Right lobe of liver (tissue), 6 donors: Measurements from ENCODE around the gene DYNC1I1. TPM values are rescaled to one million over a fixed set of nuclear protein-coding genes. Genes with fewer than 3 reads are reported as not detected.
A peak's percentile ranks its signal among the peaks of the same experiment; 100 is the strongest.

Source experiments
- ATAC-seq, 4 donors: fragments of 200-7000 bp; cut with Tn5 transposase; one replicate each; pipeline ENCODE4 v1.9.1; 2020; ENCODE audit warnings: mild to moderate bottlenecking in 4 of 4, moderate library complexity in 4 of 4
- DNase-seq, 3 donors: peaks; one replicate each; pipeline ENCODE4 v3.0.0-alpha.2; 2020
- H3K27ac ChIP-seq, 3 donors: fragments of 200-600 bp; one replicate each; pipeline ENCODE4 v1.8.0; 2022
- H3K27me3 ChIP-seq, 2 donors: fragments of 200-600 bp; one replicate each; pipeline ENCODE4 v1.8.0; 2022
- H3K36me3 ChIP-seq, 4 donors: fragments of 200-600 bp; sonication (generic) in 1 of 4; one replicate each; pipeline versions ENCODE4 v1.5.1 to v1.8.0; 2017 to 2022; ENCODE audit warnings: control low read depth in 1 of 4
- H3K4me1 ChIP-seq, 4 donors: fragments of 200-600 bp; sonication (generic) in 1 of 4; one replicate each; pipeline versions ENCODE4 v1.5.1 to v1.8.0; 2017 to 2022; ENCODE audit warnings: control low read depth in 1 of 4
- H3K4me3 ChIP-seq, 3 donors: fragments of 200-600 bp; one replicate each; pipeline ENCODE4 v1.8.0; 2022
- H3K9me3 ChIP-seq, 4 donors: fragments of 200-600 bp; sonication (generic) in 1 of 4; one replicate each; pipeline versions ENCODE4 v1.5.1 to v1.8.0; 2017 to 2022; ENCODE audit warnings: control low read depth in 1 of 4
- CTCF ChIP-seq, 4 donors: fragments of 200-600 bp in 3 of 4; fragments of 450-650 bp in 1 of 4; IDR thresholded peaks; one replicate each; pipeline versions ENCODE4 v1.5.1 to v1.8.0; 2016 to 2022; ENCODE audit warnings: antibody characterized with exemption in 4 of 4, mild to moderate bottlenecking in 2 of 4
- POLR2A ChIP-seq: fragments of 450-650 bp; IDR thresholded peaks from one replicate; pipeline ENCODE4 v1.6.1; 2017; ENCODE audit warnings: antibody characterized with exemption, mild to moderate bottlenecking
- whole genome bisulfite sequencing: methylation state at CpG from one replicate; pipeline ENCODE4 v1.1.6; 2018; ENCODE audit warnings: low coverage, low lambda C conversion rate; ENCODE audit not compliant: insufficient coverage; ENCODE audit errors: missing lambda C conversion rate; 5-methylcytosine and 5-hydroxymethylcytosine counted together
- intact Hi-C, 2 donors: fragments of 100-400 bp; cut with DNase I; formaldehyde crosslinking; loops; one replicate each; pipeline versions ENCODE4 v1.11.2 to v1.14.1; 2022
- total RNA-seq, 6 experiments: library from RNA; depleted of rRNA in 2 of 6; stranded (reverse); fragments of >200 nt in 2 of 6; fragmentation: NEBNext Ultra II Directional in 3 of 6; extraction: Animal tissue kit (Norgen Biotek cat#: 25700) in 3 of 6; gene quantifications; one replicate each; pipeline versions ENCODE4 v1.1.0 to v1.2.4, GENCODE V29; 2016 to 2023
- donor health status: DM: no; HTN: yes; CAD: no.
- donor health status: DM: no; HTN: no; CAD: no.
- donor health status: DM: no; HTN: no; CAD: no.
- donor health status: DM: no; HTN: yes; CAD: no.
- donor health status: DM: no; HTN: yes; CAD: no.

The DYNC1I1 gene
- total RNA-seq, 6 experiments from 2014 or later: 0.09 to 1.1 (median 0.62) TPM

DNA sequence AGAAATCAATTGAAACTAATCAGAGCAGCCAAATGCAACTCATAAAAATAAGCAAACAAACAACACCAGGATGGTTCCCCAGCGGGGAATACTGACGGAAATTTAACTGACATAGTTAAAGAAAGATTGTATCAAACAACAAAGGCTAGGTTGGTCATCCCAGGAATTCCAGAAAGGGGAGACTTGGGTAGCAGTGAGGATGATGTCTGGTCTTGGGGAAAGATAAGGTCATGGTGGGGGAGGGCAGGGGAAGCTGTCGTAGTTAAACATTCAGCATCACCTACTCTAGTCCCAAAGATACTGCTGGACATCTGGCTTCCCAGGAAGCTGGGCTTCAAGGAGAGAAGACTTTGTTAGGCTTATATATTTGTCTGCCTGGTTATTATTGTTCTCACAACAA lies 50.4 kb downstream of the DYNC1I1 start:
- intact Hi-C loops: no loop called here
- no peak for DNase-seq
- WGBS: 64% methylated on average over 3 of the region's 3 CpGs

DNA sequence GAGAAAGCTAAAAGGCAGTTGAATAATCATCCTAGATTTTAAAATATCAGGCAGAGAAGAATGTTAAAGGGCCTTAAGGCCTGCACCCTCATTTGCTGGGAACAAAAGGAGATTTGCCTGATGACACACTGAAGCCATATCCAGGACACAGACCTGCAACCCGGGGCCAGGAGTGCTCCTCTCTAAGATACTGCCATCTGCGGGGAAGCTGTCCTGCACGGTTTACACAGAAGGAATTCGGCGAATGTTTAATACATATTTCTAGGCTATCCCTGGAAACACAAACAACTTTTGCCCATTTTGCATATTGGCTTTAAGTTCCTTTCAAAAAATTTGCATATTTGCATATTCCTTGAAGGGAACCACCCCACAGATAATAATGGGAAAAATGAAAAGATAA lies 52.3 kb downstream of the DYNC1I1 start:
- Histone ChIP-seq H3K27me3 (no peaks in the 10 kb centered on the region), H3K36me3 (no peaks in the 10 kb centered on the region), H3K9me3 (no peaks in the 10 kb centered on the region), H3K4me1 (no peaks in the 10 kb centered on the region), H3K4me3 (no peak overlapping the region), H3K27ac (no peak overlapping the region)
- intact Hi-C loops: no loop called here
- WGBS: 77% methylated on average over 5 of the region's 5 CpGs
- ATAC-seq (no peak), DNase-seq (no peak)
- TF ChIP-seq POLR2A: no peak

More for the DNA sequence above, 50.4 kb downstream of the DYNC1I1 start:
- no peaks in the 10 kb centered on the region for H3K4me1 ChIP-seq
- H3K4me3 ChIP-seq: no peak overlapping the region
- ATAC-seq: no peak
- H3K27ac ChIP-seq: no peak overlapping the region
- H3K27me3 ChIP-seq: no peaks in the 10 kb centered on the region
- TF ChIP-seq POLR2A: no peak
- no peak for TF ChIP-seq CTCF (IDR thresholded peaks at IDR 0.05)
- H3K9me3 ChIP-seq: no peaks in the 10 kb centered on the region
- no peaks in the 10 kb centered on the region for H3K36me3 ChIP-seq

DNA sequence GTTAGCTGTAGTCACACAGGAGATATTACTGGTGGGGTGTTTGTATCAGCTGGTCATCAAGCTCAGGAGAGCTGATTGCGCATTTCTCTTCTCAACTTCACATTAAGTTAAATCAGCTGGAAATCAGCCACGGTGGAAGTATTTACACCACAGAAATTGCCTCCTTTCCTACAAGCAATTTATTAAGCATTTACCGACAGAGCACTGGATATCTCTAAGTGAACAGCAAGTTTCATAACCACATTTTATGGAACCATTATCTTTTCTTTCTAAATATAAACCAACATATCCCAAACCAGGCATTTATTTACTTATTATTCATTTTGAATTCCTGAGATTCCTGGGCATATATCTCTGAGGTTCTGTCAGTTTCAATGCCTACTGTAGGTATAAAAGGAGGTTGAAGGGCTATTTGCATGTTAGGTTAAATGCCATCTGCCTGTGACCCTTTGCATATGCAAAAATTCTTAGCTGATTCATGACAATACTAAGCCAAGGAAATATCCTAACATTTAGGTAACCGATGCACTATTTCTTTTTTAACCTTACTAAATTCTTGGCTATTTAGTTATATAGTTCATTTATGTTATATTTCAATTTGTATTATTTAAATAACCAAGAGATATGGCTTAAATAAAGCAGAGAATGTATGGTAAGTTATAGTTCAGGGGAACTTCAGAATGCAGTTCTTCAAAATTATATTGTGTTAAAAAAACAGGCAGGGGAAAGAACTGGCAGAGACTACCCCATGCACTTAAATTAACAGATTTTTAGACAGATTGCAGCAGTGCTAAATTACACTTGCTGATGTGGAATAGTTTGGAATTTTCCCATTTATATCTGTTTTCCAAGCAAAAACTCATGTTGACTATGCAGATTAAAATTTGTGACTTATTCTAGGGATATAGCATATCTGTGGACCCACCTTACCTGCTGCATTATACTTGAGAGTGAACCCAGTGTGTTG lies 56.8 kb downstream of the DYNC1I1 start:
- no peak for DNase-seq
- no peak for ATAC-seq
- WGBS: 58% methylated on average over 4 of the region's 4 CpGs
- Histone ChIP-seq H3K36me3 (no peaks in the 10 kb centered on the region), H3K9me3 (no peaks in the 10 kb centered on the region), H3K27me3 (no peaks in the 10 kb centered on the region), H3K4me3 (no peak overlapping the region), H3K4me1 (no peaks in the 10 kb centered on the region), H3K27ac (no peak overlapping the region)
- no peak for TF ChIP-seq POLR2A
- no peak for TF ChIP-seq CTCF (IDR thresholded peaks at IDR 0.05)
- intact Hi-C loops: no loop called here

GRCh38 chr7:95840953-95841950 lies 68.9 kb downstream of the DYNC1I1 start:
- H3K36me3 ChIP-seq: no peaks in the 10 kb centered on the region
- H3K9me3 ChIP-seq: no peaks in the 10 kb centered on the region
- ATAC-seq: no peak
- H3K4me3 ChIP-seq: no peak overlapping the region
- intact Hi-C loops: no loop called here
- WGBS: 54% methylated on average over 3 of the region's 4 CpGs
- no peak overlapping the region for H3K27ac ChIP-seq
- no peaks in the 10 kb centered on the region for H3K4me1 ChIP-seq
- DNase-seq: no peak
- TF ChIP-seq CTCF (IDR thresholded peaks at IDR 0.05): peak in 1 of 4 donors; percentile 13
- no peak for TF ChIP-seq POLR2A
- H3K27me3 ChIP-seq: no peaks in the 10 kb centered on the region
